Neural cell (in vitro differentiated cells): ENCODE results near the gene UBASH3A. TPM values are rescaled to one million over a fixed set of nuclear protein-coding genes. Genes with fewer than 3 reads are reported as not detected.

Experiments used
- H2AFZ ChIP-seq: fragments of 200-600, 300-800 bp; sonication (generic), shearing (Covaris generic); 2 replicates; pipeline ENCODE4 v1.6.0; 2014; ENCODE audit warnings: low read depth, mild to moderate bottlenecking, antibody characterized with exemption, low read length, moderate library complexity
- H3F3A ChIP-seq: fragments of 200-600 bp; shearing (Covaris generic); 2 replicates; pipeline ENCODE4 v1.6.1; 2016; ENCODE audit warnings: mild to moderate bottlenecking, moderate library complexity, mixed read lengths, antibody characterized with exemption, low read length; ENCODE audit not compliant: insufficient read depth, poor library complexity, severe bottlenecking
- H3K27ac ChIP-seq: fragments of 200-600, 300-800 bp; sonication (generic), shearing (Covaris generic); 2 replicates; pipeline ENCODE4 v1.5.1; 2014; ENCODE audit warnings: mild to moderate bottlenecking, low read length, moderate library complexity
- H3K27me3 ChIP-seq: fragments of 300-800, 200-600 bp; sonication (generic), shearing (Covaris generic); 2 replicates; pipeline ENCODE4 v1.6.0; 2014; ENCODE audit warnings: mild to moderate bottlenecking, low read depth, low read length, moderate library complexity; ENCODE audit not compliant: insufficient read depth
- H3K36me3 ChIP-seq: fragments of 300-800, 200-600 bp; sonication (generic), shearing (Covaris generic); 2 replicates; pipeline ENCODE4 v1.5.1; 2014; ENCODE audit warnings: mild to moderate bottlenecking, antibody characterized with exemption, low read length, moderate library complexity; ENCODE audit not compliant: insufficient read depth
- H3K4me2 ChIP-seq: fragments of 300-800, 200-600 bp; sonication (generic), shearing (Covaris generic); 2 replicates; pipeline ENCODE4 v1.6.0; 2014; ENCODE audit warnings: mild to moderate bottlenecking, low read length
- H3K4me3 ChIP-seq: fragments of 300-800, 200-600 bp; sonication (generic), shearing (Covaris generic); 2 replicates; pipeline ENCODE4 v1.5.1; 2014; ENCODE audit warnings: mild to moderate bottlenecking, low read length, moderate library complexity
- H3K79me2 ChIP-seq: fragments of 200-600 bp; shearing (Covaris generic); replicated peaks from 2 replicates; pipeline ENCODE4 v1.6.0; 2014; ENCODE audit warnings: mild to moderate bottlenecking, low read length, moderate library complexity; ENCODE audit not compliant: insufficient read depth
- H3K9ac ChIP-seq: fragments of 300-800, 200-600 bp; sonication (generic), shearing (Covaris generic); 2 replicates; pipeline ENCODE4 v1.6.1; 2016; ENCODE audit warnings: mild to moderate bottlenecking, low read length, mixed read lengths
- H3K9me2 ChIP-seq: fragments of 200-600 bp; shearing (Covaris generic); 2 replicates; pipeline ENCODE4 v1.6.1; 2016; ENCODE audit warnings: mild to moderate bottlenecking, low read length, mixed read lengths; ENCODE audit not compliant: insufficient read depth
- H3K9me3 ChIP-seq: fragments of 200-600, 300-800 bp; sonication (generic), shearing (Covaris generic); 2 replicates; pipeline ENCODE4 v1.6.1; 2016; ENCODE audit warnings: mild to moderate bottlenecking, mixed run types, low read length, moderate library complexity, mixed read lengths
- H4K20me1 ChIP-seq: fragments of 200-600 bp; shearing (Covaris generic); 2 replicates; pipeline ENCODE4 v1.6.1; 2016; ENCODE audit warnings: mild to moderate bottlenecking, mixed run types; ENCODE audit not compliant: insufficient read depth
- CTCF ChIP-seq: fragments of 450-650 bp; IDR thresholded peaks from 2 replicates; pipeline ENCODE4 v1.5.1; 2014; ENCODE audit warnings: antibody characterized with exemption, mild to moderate bottlenecking, moderate library complexity; ENCODE audit not compliant: poor library complexity, severe bottlenecking
- EP300 ChIP-seq: fragments of 450-650 bp; conservative IDR thresholded peaks from 2 replicates; pipeline ENCODE4 v1.6.1; 2014; ENCODE audit warnings: antibody characterized with exemption, mild to moderate bottlenecking, moderate library complexity; ENCODE audit not compliant: poor library complexity, severe bottlenecking
- EZH2 ChIP-seq: fragments of 200-600, 300-800 bp; shearing (Covaris generic), sonication (generic); IDR thresholded peaks from 2 replicates; pipeline ENCODE4 v1.6.1; 2014; ENCODE audit warnings: antibody characterized with exemption, low read length, borderline replicate concordance, mild to moderate bottlenecking; ENCODE audit not compliant: insufficient read depth, poor library complexity, severe bottlenecking
- MXI1 ChIP-seq: fragments of 450-650 bp; conservative IDR thresholded peaks from 2 replicates; pipeline ENCODE4 v1.6.1; 2014; ENCODE audit warnings: antibody characterized with exemption, mild to moderate bottlenecking; ENCODE audit not compliant: poor library complexity, severe bottlenecking
- POLR2AphosphoS5 ChIP-seq: IDR thresholded peaks from 2 replicates; pipeline ENCODE4 v1.6.1; 2012
- RAD21 ChIP-seq: fragments of 450-650 bp; conservative IDR thresholded peaks from 2 replicates; pipeline ENCODE4 v1.6.1; 2014; ENCODE audit warnings: antibody characterized with exemption, mild to moderate bottlenecking, moderate library complexity
- SMC3 ChIP-seq: fragments of 450-650 bp; conservative IDR thresholded peaks from 2 replicates; pipeline ENCODE4 v1.6.1; 2014; ENCODE audit warnings: antibody characterized with exemption, mild to moderate bottlenecking, moderate library complexity; ENCODE audit not compliant: poor library complexity
- TAF1 ChIP-seq: IDR thresholded peaks from 2 replicates; pipeline ENCODE4 v1.6.1; 2012; ENCODE audit warnings: low read depth
- polyA minus RNA-seq: library from RNA; depleted of rRNA, polyadenylated mRNA; stranded (reverse); fragments of >200 nt; gene quantifications from 2 replicates; pipeline ENCODE4 v1.2.3, GENCODE V29; 2014
- polyA plus RNA-seq: library from polyadenylated mRNA; depleted of rRNA; stranded (reverse); fragments of >200 nt; gene quantifications from 2 replicates; pipeline ENCODE4 v1.2.3, GENCODE V29; 2014
- TF ChIP-seq, protein P1 (sequence below): IDR thresholded peaks from 2 replicates; pipeline ENCODE4 v1.6.1; 2012; ENCODE audit warnings: borderline replicate concordance

The UBASH3A gene, protein sequence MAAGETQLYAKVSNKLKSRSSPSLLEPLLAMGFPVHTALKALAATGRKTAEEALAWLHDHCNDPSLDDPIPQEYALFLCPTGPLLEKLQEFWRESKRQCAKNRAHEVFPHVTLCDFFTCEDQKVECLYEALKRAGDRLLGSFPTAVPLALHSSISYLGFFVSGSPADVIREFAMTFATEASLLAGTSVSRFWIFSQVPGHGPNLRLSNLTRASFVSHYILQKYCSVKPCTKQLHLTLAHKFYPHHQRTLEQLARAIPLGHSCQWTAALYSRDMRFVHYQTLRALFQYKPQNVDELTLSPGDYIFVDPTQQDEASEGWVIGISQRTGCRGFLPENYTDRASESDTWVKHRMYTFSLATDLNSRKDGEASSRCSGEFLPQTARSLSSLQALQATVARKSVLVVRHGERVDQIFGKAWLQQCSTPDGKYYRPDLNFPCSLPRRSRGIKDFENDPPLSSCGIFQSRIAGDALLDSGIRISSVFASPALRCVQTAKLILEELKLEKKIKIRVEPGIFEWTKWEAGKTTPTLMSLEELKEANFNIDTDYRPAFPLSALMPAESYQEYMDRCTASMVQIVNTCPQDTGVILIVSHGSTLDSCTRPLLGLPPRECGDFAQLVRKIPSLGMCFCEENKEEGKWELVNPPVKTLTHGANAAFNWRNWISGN
- polyA plus RNA-seq (not detected in 2 replicates), polyA minus RNA-seq (not detected in 2 replicates)

DNA sequence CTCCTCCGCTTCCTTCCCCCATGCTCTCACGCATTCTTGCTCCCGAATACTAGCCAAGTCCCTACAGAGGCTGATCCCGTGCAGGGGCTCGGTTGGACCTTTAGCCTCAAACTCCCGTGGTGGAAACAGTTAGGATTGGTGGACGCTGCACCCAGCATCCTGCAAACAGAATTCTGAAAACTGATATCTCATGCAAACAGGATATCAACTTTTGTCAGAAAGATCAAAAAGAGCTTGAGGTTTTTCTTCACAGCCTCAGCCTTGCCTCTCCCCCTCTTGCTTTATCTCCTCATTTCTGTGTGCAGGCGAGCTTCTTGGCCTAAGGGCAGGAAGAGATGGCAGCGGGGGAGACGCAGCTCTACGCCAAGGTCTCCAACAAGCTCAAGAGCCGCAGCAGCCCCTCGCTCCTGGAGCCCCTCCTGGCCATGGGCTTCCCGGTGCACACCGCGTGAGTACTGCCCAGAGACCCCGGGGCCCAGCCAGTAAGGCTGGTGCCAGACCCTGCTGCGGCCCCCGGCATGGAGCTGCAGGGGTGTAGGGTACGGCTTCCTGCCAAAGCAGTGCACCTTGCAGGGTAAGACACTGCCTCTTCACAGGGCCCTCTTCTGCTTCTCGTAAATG lies at the start of gene UBASH3A:
Gene UBASH3A (plus strand): TSS at position 292 of the 621 bp plus-strand sequence. CDS start 44 bp downstream, at position 336.
- H3K27ac ChIP-seq = no peak within 1 kb of the TSS
- H3K9me2 ChIP-seq = no peaks in the 10 kb centered on the region
- no peaks in the 10 kb centered on the region for H3K79me2 ChIP-seq
- TF ChIP-seq MXI1 = no peak
- TF ChIP-seq CTCF = no peak
- TF ChIP-seq, protein P1, sequence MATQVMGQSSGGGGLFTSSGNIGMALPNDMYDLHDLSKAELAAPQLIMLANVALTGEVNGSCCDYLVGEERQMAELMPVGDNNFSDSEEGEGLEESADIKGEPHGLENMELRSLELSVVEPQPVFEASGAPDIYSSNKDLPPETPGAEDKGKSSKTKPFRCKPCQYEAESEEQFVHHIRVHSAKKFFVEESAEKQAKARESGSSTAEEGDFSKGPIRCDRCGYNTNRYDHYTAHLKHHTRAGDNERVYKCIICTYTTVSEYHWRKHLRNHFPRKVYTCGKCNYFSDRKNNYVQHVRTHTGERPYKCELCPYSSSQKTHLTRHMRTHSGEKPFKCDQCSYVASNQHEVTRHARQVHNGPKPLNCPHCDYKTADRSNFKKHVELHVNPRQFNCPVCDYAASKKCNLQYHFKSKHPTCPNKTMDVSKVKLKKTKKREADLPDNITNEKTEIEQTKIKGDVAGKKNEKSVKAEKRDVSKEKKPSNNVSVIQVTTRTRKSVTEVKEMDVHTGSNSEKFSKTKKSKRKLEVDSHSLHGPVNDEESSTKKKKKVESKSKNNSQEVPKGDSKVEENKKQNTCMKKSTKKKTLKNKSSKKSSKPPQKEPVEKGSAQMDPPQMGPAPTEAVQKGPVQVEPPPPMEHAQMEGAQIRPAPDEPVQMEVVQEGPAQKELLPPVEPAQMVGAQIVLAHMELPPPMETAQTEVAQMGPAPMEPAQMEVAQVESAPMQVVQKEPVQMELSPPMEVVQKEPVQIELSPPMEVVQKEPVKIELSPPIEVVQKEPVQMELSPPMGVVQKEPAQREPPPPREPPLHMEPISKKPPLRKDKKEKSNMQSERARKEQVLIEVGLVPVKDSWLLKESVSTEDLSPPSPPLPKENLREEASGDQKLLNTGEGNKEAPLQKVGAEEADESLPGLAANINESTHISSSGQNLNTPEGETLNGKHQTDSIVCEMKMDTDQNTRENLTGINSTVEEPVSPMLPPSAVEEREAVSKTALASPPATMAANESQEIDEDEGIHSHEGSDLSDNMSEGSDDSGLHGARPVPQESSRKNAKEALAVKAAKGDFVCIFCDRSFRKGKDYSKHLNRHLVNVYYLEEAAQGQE = no peak
- no peak for TF ChIP-seq POLR2AphosphoS5
- TF ChIP-seq SMC3 = no peak
- no peak for TF ChIP-seq EP300
- TF ChIP-seq RAD21 = no peak
- no peak for TF ChIP-seq TAF1
- no peak for TF ChIP-seq EZH2
- H3K36me3 ChIP-seq = no peaks in the 10 kb centered on the region
- H3K27me3 ChIP-seq = no peaks in the 10 kb centered on the region
- H3K9ac ChIP-seq = no peak within 1 kb of the TSS
- H4K20me1 ChIP-seq = no peaks in the 10 kb centered on the region
- H3K9me3 ChIP-seq = no peaks in the 10 kb centered on the region
- no peak within 1 kb of the TSS for H2AFZ ChIP-seq
- no peak within 1 kb of the TSS for H3K4me2 ChIP-seq
- H3F3A ChIP-seq = no peaks in the 10 kb centered on the region
- H3K4me3 ChIP-seq = no peak within 1 kb of the TSS

GRCh38 chr21:42356046-42356445 lies 47.7 kb upstream of the UBASH3A start:
- H4K20me1 ChIP-seq = no peaks in the 10 kb centered on the region
- no peaks in the 10 kb centered on the region for H3K79me2 ChIP-seq
- H3K27ac ChIP-seq = no peak overlapping the region
- no peak overlapping the region for H3K9ac ChIP-seq
- no peaks in the 10 kb centered on the region for H3K36me3 ChIP-seq
- H3K27me3 ChIP-seq = no peaks in the 10 kb centered on the region
- no peak overlapping the region for H2AFZ ChIP-seq
- H3K9me3 ChIP-seq = no peaks in the 10 kb centered on the region
- H3F3A ChIP-seq = no peaks in the 10 kb centered on the region
- no peak overlapping the region for H3K4me3 ChIP-seq
- no peak overlapping the region for H3K4me2 ChIP-seq
- TF ChIP-seq MXI1 = no peak
- H3K9me2 ChIP-seq = no peaks in the 10 kb centered on the region
